Lower lobe of right lung (tissue), 2 donors: ENCODE results near the gene MDFIC. TPM values are rescaled to one million over a fixed set of nuclear protein-coding genes. Genes with fewer than 3 reads are reported as not detected.

Source experiments
- ATAC-seq, 2 donors: fragments of 200-7000 bp; cut with Tn5 transposase; one replicate each; pipeline ENCODE4 v1.9.1; 2020 to 2022; ENCODE audit warnings: mild to moderate bottlenecking in 2 of 2, moderate library complexity in 2 of 2
- DNase-seq: peaks from one replicate; pipeline ENCODE4 v3.0.0-alpha.2; 2020
- H3K27ac ChIP-seq: fragments of 200-600 bp; one replicate; pipeline ENCODE4 v1.8.0; 2022
- H3K27me3 ChIP-seq: fragments of 200-600 bp; one replicate; pipeline ENCODE4 v1.8.0; 2022; ENCODE audit warnings: low read depth
- H3K36me3 ChIP-seq: fragments of 200-600 bp; one replicate; pipeline ENCODE4 v1.8.0; 2022; ENCODE audit warnings: mild to moderate bottlenecking
- H3K4me1 ChIP-seq: fragments of 200-600 bp; one replicate; pipeline ENCODE4 v1.8.0; 2022
- H3K4me3 ChIP-seq: fragments of 200-600 bp; one replicate; pipeline ENCODE4 v1.8.0; 2022; ENCODE audit warnings: mild to moderate bottlenecking
- H3K9me3 ChIP-seq: fragments of 200-600 bp; one replicate; pipeline ENCODE4 v1.8.0; 2022
- intact Hi-C: fragments of 100-400 bp; cut with DNase I; formaldehyde crosslinking; loops from one replicate; pipeline ENCODE4 v1.11.0; 2022
- total RNA-seq: library from RNA; stranded (reverse); fragmentation: NEBNext Ultra II Directional; extraction: Animal tissue kit (Norgen Biotek cat#: 25700); gene quantifications from one replicate; pipeline ENCODE4 v1.2.1, GENCODE V29; 2021
- TF ChIP-seq, protein P1 (sequence below): fragments of 200-600 bp; IDR thresholded peaks from one replicate; pipeline ENCODE4 v1.8.0; 2022; ENCODE audit warnings: antibody characterized with exemption, mild to moderate bottlenecking
- donor health status: DM: no; HTN: yes; CAD: no; lungs with severe emphysema.

Gene MDFIC
- total RNA-seq, 1 donor from 2014 or later = 46.3 TPM

DNA sequence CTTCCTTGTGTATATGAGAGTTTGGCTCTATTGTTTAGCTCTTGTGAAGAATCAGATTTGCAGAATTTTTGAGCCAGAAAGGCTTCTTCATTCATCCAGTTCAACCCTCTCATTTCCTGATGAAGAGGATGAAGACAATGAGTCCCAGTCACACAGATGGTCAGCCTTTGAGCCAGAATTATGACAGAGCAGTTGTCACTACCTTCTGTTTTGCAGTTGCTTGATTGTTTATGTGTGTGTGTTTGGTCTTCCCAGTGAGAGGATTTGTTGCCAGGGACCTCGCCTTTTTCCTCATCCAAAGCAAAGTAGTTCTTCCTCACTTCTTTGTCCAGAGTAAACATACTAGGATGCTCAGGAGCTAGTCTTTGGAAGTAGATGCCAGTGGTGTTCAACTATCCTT is 15.6 kb downstream of the MDFIC start:
- no peaks in the 10 kb centered on the region for H3K27me3 ChIP-seq
- TF ChIP-seq, protein P1, sequence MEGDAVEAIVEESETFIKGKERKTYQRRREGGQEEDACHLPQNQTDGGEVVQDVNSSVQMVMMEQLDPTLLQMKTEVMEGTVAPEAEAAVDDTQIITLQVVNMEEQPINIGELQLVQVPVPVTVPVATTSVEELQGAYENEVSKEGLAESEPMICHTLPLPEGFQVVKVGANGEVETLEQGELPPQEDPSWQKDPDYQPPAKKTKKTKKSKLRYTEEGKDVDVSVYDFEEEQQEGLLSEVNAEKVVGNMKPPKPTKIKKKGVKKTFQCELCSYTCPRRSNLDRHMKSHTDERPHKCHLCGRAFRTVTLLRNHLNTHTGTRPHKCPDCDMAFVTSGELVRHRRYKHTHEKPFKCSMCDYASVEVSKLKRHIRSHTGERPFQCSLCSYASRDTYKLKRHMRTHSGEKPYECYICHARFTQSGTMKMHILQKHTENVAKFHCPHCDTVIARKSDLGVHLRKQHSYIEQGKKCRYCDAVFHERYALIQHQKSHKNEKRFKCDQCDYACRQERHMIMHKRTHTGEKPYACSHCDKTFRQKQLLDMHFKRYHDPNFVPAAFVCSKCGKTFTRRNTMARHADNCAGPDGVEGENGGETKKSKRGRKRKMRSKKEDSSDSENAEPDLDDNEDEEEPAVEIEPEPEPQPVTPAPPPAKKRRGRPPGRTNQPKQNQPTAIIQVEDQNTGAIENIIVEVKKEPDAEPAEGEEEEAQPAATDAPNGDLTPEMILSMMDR = no peak

DNA sequence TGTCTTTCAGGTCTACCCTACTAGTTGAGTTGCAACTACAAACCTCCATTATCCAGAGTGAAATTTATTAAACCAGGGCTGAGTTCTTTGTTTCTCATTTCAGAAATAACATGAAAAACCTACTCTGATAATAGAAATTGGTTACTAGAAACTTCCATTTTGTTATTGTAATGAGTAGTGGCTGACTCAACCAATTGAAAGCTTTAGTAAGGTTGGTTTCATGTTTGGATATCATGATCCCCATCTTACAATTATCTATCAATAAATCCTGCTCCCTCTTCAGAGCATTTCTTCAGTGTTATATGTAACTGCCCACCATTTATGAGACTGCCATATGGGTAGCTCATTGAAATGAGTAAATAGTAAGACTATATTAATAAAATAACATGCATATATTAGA is 16.9 kb downstream of the MDFIC start:
- H3K4me3 ChIP-seq = no peak overlapping the region
- H3K9me3 ChIP-seq = no peaks in the 10 kb centered on the region
- DNase-seq (no peak), ATAC-seq (no peak)
- peaks cover 34% of the 10 kb centered on the region for H3K4me1 ChIP-seq
- no peaks in the 10 kb centered on the region for H3K27me3 ChIP-seq
- H3K36me3 ChIP-seq = no peaks in the 10 kb centered on the region
- intact Hi-C loops = no loop called here
- TF ChIP-seq, protein P1 = no peak
- no peak overlapping the region for H3K27ac ChIP-seq

More for the DNA sequence above, 15.6 kb downstream of the MDFIC start:
- H3K4me3 ChIP-seq = no peak overlapping the region
- H3K9me3 ChIP-seq = no peaks in the 10 kb centered on the region
- H3K4me1 ChIP-seq = peaks cover 47% of the 10 kb centered on the region
- no peaks in the 10 kb centered on the region for H3K36me3 ChIP-seq
- ATAC-seq (no peak), DNase-seq (no peak)
- intact Hi-C loops = no loop called here
- no peak overlapping the region for H3K27ac ChIP-seq

DNA sequence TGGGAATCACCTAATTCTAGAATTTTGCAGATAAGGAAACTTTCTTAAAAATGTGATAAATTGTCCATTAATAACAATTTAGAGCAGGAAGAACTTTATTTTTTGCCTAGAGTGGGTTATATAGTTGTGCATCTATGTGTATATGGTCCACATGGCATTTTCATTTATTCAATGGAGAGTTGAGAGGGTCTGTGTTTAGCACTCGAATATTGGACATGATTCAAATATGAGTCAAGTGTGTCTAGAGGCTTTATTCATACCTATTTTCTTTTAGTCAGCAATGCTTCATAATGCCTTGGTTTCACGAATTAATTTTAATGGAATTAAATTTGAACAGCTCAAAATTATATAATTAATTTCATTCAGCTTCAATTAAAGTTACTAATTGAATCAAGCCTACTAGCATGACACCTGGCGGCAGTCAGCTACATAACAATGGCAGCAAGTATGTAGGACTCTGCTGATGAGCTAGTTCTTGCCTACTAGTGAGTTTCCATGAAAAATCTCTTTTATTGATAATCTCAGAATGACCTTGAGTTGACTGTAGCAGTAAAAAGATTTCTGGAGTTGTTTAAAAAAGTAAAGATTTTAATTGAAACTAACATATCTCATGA is 17.7 kb downstream of the MDFIC start:
- H3K4me3 ChIP-seq = no peak overlapping the region
- ATAC-seq (no peak), DNase-seq (no peak)
- intact Hi-C loops = no loop called here
- no peaks in the 10 kb centered on the region for H3K27me3 ChIP-seq
- H3K4me1 ChIP-seq = peaks cover 30% of the 10 kb centered on the region
- TF ChIP-seq, protein P1 = no peak
- no peak overlapping the region for H3K27ac ChIP-seq
- H3K9me3 ChIP-seq = no peaks in the 10 kb centered on the region
- H3K36me3 ChIP-seq = no peaks in the 10 kb centered on the region

DNA sequence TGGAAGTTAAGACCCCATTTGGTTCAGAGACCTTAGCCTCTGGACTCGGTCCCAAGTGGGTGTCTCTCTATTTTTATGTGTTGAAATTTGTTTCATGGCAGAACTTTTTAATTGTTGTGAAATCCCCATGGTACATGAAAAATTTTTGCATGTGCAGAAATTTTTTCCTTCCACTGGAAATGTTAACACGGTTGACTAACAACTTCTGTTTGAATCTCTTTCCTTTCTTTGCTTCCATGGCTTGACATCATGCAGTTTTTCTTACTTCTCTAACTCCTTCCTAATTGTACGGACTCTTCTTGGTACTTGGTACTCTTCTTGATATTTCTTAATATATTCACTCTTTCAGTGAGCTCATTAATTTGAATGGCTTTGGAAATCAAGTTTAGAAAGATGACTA is 18.3 kb downstream of the MDFIC start:
- no peaks in the 10 kb centered on the region for H3K36me3 ChIP-seq
- ATAC-seq (no peak), DNase-seq (no peak)
- H3K4me1 ChIP-seq = peaks cover 24% of the 10 kb centered on the region
- intact Hi-C loops = no loop called here
- no peaks in the 10 kb centered on the region for H3K9me3 ChIP-seq
- H3K4me3 ChIP-seq = no peak overlapping the region
- H3K27me3 ChIP-seq = no peaks in the 10 kb centered on the region
- TF ChIP-seq, protein P1 = no peak
- H3K27ac ChIP-seq = no peak overlapping the region

DNA sequence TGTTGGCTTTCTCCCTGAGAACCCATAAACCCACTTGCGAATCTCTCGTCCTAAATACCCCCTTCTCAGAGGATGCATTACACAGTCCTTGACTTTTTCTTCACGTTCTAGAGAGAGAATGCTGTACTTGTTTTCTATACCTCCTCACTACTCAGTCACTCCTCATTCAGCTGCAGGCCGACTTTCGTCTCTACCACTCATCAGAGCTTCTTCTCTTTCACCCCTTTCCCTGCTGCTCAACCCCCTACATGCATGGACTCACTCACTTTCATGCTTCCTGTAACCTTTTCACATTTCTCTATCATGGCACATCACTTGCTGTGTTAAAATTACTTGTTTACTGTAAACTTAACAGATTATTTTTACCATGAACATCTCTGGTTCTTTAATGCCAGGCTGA is 19.8 kb downstream of the MDFIC start:
- ATAC-seq = no peak
- H3K9me3 ChIP-seq = no peaks in the 10 kb centered on the region

More for the DNA sequence above, 19.8 kb downstream of the MDFIC start:
- TF ChIP-seq, protein P1 = no peak
- no peak overlapping the region for H3K27ac ChIP-seq
- no peak for DNase-seq
- no peaks in the 10 kb centered on the region for H3K27me3 ChIP-seq
- intact Hi-C loops = no loop called here
- no peaks in the 10 kb centered on the region for H3K36me3 ChIP-seq
- peaks cover 10% of the 10 kb centered on the region for H3K4me1 ChIP-seq
- H3K4me3 ChIP-seq = no peak overlapping the region
